ENCODE measurements around the gene FBXW7.
A peak's percentile ranks its signal among the peaks of the same experiment; 100 is the strongest.

Gene FBXW7

GRCh38 chr4:152421576-152421975, 114.3 kb downstream of the FBXW7 start:
- no peak for TF ChIP-seq CTCF (conservative IDR thresholded peaks at IDR 0.05; ENCODE audit: low read length)
- TF ChIP-seq EZH2phosphoT487 (IDR thresholded peaks at IDR 0.05; ENCODE audit: borderline replicate concordance), result no peak
- H3K4me2 ChIP-seq (ENCODE audit: low read depth, low read length, poor library complexity, severe bottlenecking), result no peak overlapping the region
- no peak overlapping the region for H3K4me3 ChIP-seq (ENCODE audit: low read length, poor library complexity, severe bottlenecking)
- H3K79me2 ChIP-seq (ENCODE audit: insufficient read depth, low read length), result peaks cover 18% of the 10 kb centered on the region; the same call in 1 of the 2 replicates
- H3K9ac ChIP-seq (ENCODE audit: low read depth, low read length, poor library complexity, severe bottlenecking), result no peak overlapping the region
- no peaks in the 10 kb centered on the region for H3K36me3 ChIP-seq (ENCODE audit: insufficient read depth, low read length)
- H3K4me1 ChIP-seq (ENCODE audit: insufficient read depth, low read length, poor library complexity, severe bottlenecking), result peaks cover 17% of the 10 kb centered on the region
- no peaks in the 10 kb centered on the region for H3K9me3 ChIP-seq (ENCODE audit: insufficient read depth, low read depth, low read length)
- no peaks in the 10 kb centered on the region for H3K27me3 ChIP-seq (ENCODE audit: insufficient read depth, low read length, poor library complexity, severe bottlenecking)
- H3F3A ChIP-seq (ENCODE audit: low read depth), result no peaks in the 10 kb centered on the region
- no peaks in the 10 kb centered on the region for H4K20me1 ChIP-seq (ENCODE audit: insufficient read depth, low read length, poor library complexity, severe bottlenecking)
- H3K9me2 ChIP-seq (replicated peaks; ENCODE audit: low read depth, low read length), result no peaks in the 10 kb centered on the region
- H2AFZ ChIP-seq (ENCODE audit: low read length), result no peak overlapping the region

GRCh38 chr4:152419809-152420208, 116.1 kb downstream of the FBXW7 start:
- H3K4me1 ChIP-seq (ENCODE audit: insufficient read depth, low read length, poor library complexity, severe bottlenecking), result peaks cover 17% of the 10 kb centered on the region
- H3K27me3 ChIP-seq (ENCODE audit: insufficient read depth, low read length, poor library complexity, severe bottlenecking), result no peaks in the 10 kb centered on the region
- H3K4me2 ChIP-seq (ENCODE audit: low read depth, low read length, poor library complexity, severe bottlenecking), result peak overlapping the region; percentile 35
- H3K4me3 ChIP-seq (ENCODE audit: low read length, poor library complexity, severe bottlenecking), result no peak overlapping the region
- H3F3A ChIP-seq (ENCODE audit: low read depth), result no peaks in the 10 kb centered on the region
- TF ChIP-seq CTCF (conservative IDR thresholded peaks at IDR 0.05; ENCODE audit: low read length), result no peak
- TF ChIP-seq EZH2phosphoT487 (IDR thresholded peaks at IDR 0.05; ENCODE audit: borderline replicate concordance), result no peak
- peaks cover 21% of the 10 kb centered on the region for H3K79me2 ChIP-seq (ENCODE audit: insufficient read depth, low read length)
- no peak overlapping the region for H3K9ac ChIP-seq (ENCODE audit: low read depth, low read length, poor library complexity, severe bottlenecking)
- no peaks in the 10 kb centered on the region for H3K9me2 ChIP-seq (replicated peaks; ENCODE audit: low read depth, low read length)
- H4K20me1 ChIP-seq (ENCODE audit: insufficient read depth, low read length, poor library complexity, severe bottlenecking), result no peaks in the 10 kb centered on the region
- H3K36me3 ChIP-seq (ENCODE audit: insufficient read depth, low read length), result no peaks in the 10 kb centered on the region
- no peaks in the 10 kb centered on the region for H3K9me3 ChIP-seq (ENCODE audit: insufficient read depth, low read depth, low read length)
- no peak overlapping the region for H2AFZ ChIP-seq (ENCODE audit: low read length)

GRCh38 chr4:152417673-152418072, 118.2 kb downstream of the FBXW7 start:
- Histone ChIP-seq H3K36me3 (ENCODE audit: insufficient read depth, low read length) (no peaks in the 10 kb centered on the region), H3K79me2 (ENCODE audit: insufficient read depth, low read length) (peaks cover 27% of the 10 kb centered on the region), H3K4me1 (ENCODE audit: insufficient read depth, low read length, poor library complexity, severe bottlenecking) (peaks cover 17% of the 10 kb centered on the region), H3F3A (ENCODE audit: low read depth) (no peaks in the 10 kb centered on the region), H3K9me2 (replicated peaks; ENCODE audit: low read depth, low read length) (no peaks in the 10 kb centered on the region), H3K9me3 (ENCODE audit: insufficient read depth, low read depth, low read length) (no peaks in the 10 kb centered on the region), H2AFZ (ENCODE audit: low read length) (no peak overlapping the region), H3K9ac (ENCODE audit: low read depth, low read length, poor library complexity, severe bottlenecking) (no peak overlapping the region), H3K4me3 (ENCODE audit: low read length, poor library complexity, severe bottlenecking) (no peak overlapping the region), H4K20me1 (ENCODE audit: insufficient read depth, low read length, poor library complexity, severe bottlenecking) (no peaks in the 10 kb centered on the region), H3K4me2 (ENCODE audit: low read depth, low read length, poor library complexity, severe bottlenecking) (no peak overlapping the region), H3K27me3 (ENCODE audit: insufficient read depth, low read length, poor library complexity, severe bottlenecking) (no peaks in the 10 kb centered on the region)
- TF ChIP-seq CTCF (conservative IDR thresholded peaks at IDR 0.05; ENCODE audit: low read length) (no peak), EZH2phosphoT487 (IDR thresholded peaks at IDR 0.05; ENCODE audit: borderline replicate concordance) (no peak)

Measured in Loucy (cell line).